Measurements from ENCODE around the gene SPRY4. TPM values are rescaled to one million over a fixed set of nuclear protein-coding genes. Genes with fewer than 3 reads are reported as not detected.

Gene SPRY4
- total RNA-seq, 1 experiment from 2014 or later = 41.9 TPM

DNA sequence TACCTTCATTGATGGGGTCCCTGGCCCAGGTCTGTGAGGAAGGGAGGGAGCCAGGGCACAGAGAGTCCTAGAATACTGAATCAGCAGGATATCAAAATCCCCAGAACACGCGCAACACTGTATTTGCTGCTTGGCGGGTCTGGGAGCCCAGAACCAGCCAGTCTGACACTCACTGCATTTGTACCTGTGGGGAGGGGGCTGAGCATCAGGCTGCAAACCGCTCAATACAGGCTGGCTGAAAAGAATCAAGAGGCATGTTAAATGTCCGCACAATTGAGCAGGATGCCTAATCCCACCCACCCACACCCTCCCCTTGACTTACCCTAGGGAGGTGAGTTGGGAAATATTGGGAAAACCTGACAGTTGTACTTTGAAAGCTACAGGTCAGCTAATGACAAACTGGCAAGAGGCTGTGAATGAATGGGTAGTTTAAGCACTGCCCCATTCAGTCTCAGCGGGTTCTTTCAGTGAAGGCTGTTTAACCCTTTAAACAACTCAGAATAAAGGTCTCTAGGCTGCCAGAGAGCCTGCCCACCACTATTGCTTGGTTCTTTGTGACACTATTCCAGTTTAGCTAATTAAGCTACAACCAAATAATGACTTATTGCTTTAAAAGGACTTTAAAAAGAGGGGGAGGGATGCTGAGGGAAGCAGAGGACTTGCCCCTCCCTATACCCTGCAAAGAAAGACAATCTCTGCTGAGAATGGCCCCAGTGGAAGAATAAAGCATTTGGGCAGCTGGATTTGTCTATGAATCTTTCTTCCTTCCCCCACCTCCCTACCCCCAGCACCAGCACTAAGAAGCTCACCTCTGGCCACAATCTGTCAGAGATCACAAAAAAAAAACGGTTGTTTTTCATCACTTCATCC lies 5.0 kb downstream of the SPRY4 start:
- CTCF ChIA-PET = interaction anchor here (0.6 to 6.7 kb wide), 7 partner anchors 168 to 795 kb away, joined by 3 to 49 read pairs (median 3); no protein-coding TSS in a partner anchor
- TF ChIP-seq CTCF (IDR thresholded peaks at IDR 0.05; ENCODE audit: unreplicated experiment) = no peak
- H3K27ac Mint-ChIP-seq (ENCODE audit: low read depth, unreplicated experiment) = peak overlapping the region; percentile 82
- intact Hi-C loops (cut with micrococcal nuclease) = loop anchor here (5.0 kb wide), 1 partner anchor 152 kb away; no protein-coding TSS in a partner anchor
- POLR2A ChIA-PET = interaction anchor here (0.6 to 9.2 kb wide), 7 partner anchors 8 to 361 kb away, joined by 3 to 150 read pairs (median 5); no protein-coding TSS in a partner anchor
- no peaks in the 10 kb centered on the region for H3K27me3 Mint-ChIP-seq (ENCODE audit: insufficient read depth, unreplicated experiment)
- peak overlapping the region; percentile 39 for H3K4me3 Mint-ChIP-seq (ENCODE audit: unreplicated experiment)
- BruUV-seq (replicated peaks) = no TSS peak
- H3K36me3 Mint-ChIP-seq (ENCODE audit: insufficient read depth, unreplicated experiment) = peaks cover 6% of the 10 kb centered on the region
- peak; percentile 63 for DNase-seq (ENCODE audit: unreplicated experiment)
- peaks cover 58% of the 10 kb centered on the region for H3K4me1 Mint-ChIP-seq (ENCODE audit: insufficient read depth, unreplicated experiment)
- no peaks in the 10 kb centered on the region for H3K9me3 Mint-ChIP-seq (ENCODE audit: unreplicated experiment)

- Mint-ChIP-seq H3K36me3 (ENCODE audit: insufficient read depth, unreplicated experiment) (peaks cover 6% of the 10 kb centered on the region), H3K27me3 (ENCODE audit: insufficient read depth, unreplicated experiment) (no peaks in the 10 kb centered on the region), H3K4me1 (ENCODE audit: insufficient read depth, unreplicated experiment) (peaks cover 58% of the 10 kb centered on the region), H3K4me3 (ENCODE audit: unreplicated experiment) (no peak overlapping the region), H3K9me3 (ENCODE audit: unreplicated experiment) (no peaks in the 10 kb centered on the region), H3K27ac (ENCODE audit: low read depth, unreplicated experiment) (no peak overlapping the region)
- POLR2A ChIA-PET = no interaction called here
- TF ChIP-seq CTCF (IDR thresholded peaks at IDR 0.05; ENCODE audit: unreplicated experiment) = no peak
- BruUV-seq (replicated peaks) = no TSS peak
- CTCF ChIA-PET = interaction anchor here (0.6 to 6.7 kb wide), 2 partner anchors 228 to 253 kb away, joined by 3 to 49 read pairs; no protein-coding TSS in a partner anchor
- intact Hi-C loops (cut with micrococcal nuclease) = no loop called here
- DNase-seq (ENCODE audit: unreplicated experiment) = peak; percentile 8
Measured at GRCh38 chr5:142319105-142319504, 5.7 kb downstream of the SPRY4 start.

DNA sequence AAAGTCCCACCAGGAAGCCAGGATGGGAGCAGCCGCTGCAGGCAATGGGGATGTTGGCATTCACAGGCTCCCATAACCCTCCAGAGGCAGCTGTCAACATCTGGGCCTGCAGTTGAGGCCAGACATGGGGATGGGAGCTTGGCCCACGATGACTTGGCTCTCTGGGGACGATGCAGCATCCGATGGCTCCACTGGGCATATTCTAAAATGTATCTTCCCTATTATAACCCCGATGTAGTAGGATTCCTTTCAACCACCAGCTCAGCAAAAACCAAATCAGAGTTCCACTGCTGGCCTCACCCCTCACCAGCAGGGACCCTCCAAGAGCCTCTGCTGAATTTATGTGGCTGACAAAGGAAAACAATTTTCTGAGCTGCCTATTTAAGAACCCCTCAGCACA lies 7.1 kb downstream of the SPRY4 start:
- no TSS peak for BruUV-seq (replicated peaks)
- Mint-ChIP-seq H3K9me3 (ENCODE audit: unreplicated experiment) (no peaks in the 10 kb centered on the region), H3K36me3 (ENCODE audit: insufficient read depth, unreplicated experiment) (peaks cover 13% of the 10 kb centered on the region), H3K4me1 (ENCODE audit: insufficient read depth, unreplicated experiment) (peaks cover 45% of the 10 kb centered on the region), H3K27ac (ENCODE audit: low read depth, unreplicated experiment) (peak overlapping the region; percentile 52), H3K27me3 (ENCODE audit: insufficient read depth, unreplicated experiment) (no peaks in the 10 kb centered on the region), H3K4me3 (ENCODE audit: unreplicated experiment) (no peak overlapping the region)
- no peak for TF ChIP-seq CTCF (IDR thresholded peaks at IDR 0.05; ENCODE audit: unreplicated experiment)
- POLR2A ChIA-PET = no interaction called here
- intact Hi-C loops (cut with micrococcal nuclease) = no loop called here
- CTCF ChIA-PET = interaction anchor here (0.6 kb wide), 1 partner anchor 316 kb away, joined by 5 read pairs; no protein-coding TSS in a partner anchor
- no peak for DNase-seq (ENCODE audit: unreplicated experiment)

- intact Hi-C loops (cut with micrococcal nuclease) = no loop called here
- Mint-ChIP-seq H3K36me3 (ENCODE audit: insufficient read depth, unreplicated experiment) (peaks cover 15% of the 10 kb centered on the region), H3K4me1 (ENCODE audit: insufficient read depth, unreplicated experiment) (peaks cover 41% of the 10 kb centered on the region), H3K27me3 (ENCODE audit: insufficient read depth, unreplicated experiment) (no peaks in the 10 kb centered on the region), H3K9me3 (ENCODE audit: unreplicated experiment) (no peaks in the 10 kb centered on the region), H3K4me3 (ENCODE audit: unreplicated experiment) (no peak overlapping the region), H3K27ac (ENCODE audit: low read depth, unreplicated experiment) (peak overlapping the region; percentile 52)
- no peak for TF ChIP-seq CTCF (IDR thresholded peaks at IDR 0.05; ENCODE audit: unreplicated experiment)
- BruUV-seq (replicated peaks) = no TSS peak
- CTCF ChIA-PET = interaction anchor here (0.6 kb wide), 1 partner anchor 317 kb away, joined by 5 read pairs; no protein-coding TSS in a partner anchor
- POLR2A ChIA-PET = no interaction called here
- DNase-seq (ENCODE audit: unreplicated experiment) = no peak
Measured at GRCh38 chr5:142317173-142317572, 7.6 kb downstream of the SPRY4 start.
